Effector memory CD8-positive, alpha-beta T cell (primary cell): ENCODE measurements around the gene YIPF1.

Experiments
- ATAC-seq: fragments of 150-1000 bp; cut with Tn5 transposase; replicated peaks from 2 replicates; pipeline ENCODE4 v1.10.0; 2021; ENCODE audit warnings: mild to moderate bottlenecking, moderate library complexity
- DNase-seq, 3 experiments: peaks; one replicate each; pipeline ENCODE4 v3.0.0; 2021
- H3K27ac Mint-ChIP-seq, 2 donors: one replicate each; pipeline ENCODE4 v1.8.0; 2022; ENCODE audit warnings: mild to moderate bottlenecking in 2 of 2, mixed read lengths in 2 of 2, moderate library complexity in 2 of 2
- H3K27me3 Mint-ChIP-seq, 2 donors: one replicate each; pipeline ENCODE4 v1.8.0; 2022; ENCODE audit warnings: mixed read lengths in 2 of 2
- H3K36me3 Mint-ChIP-seq: one replicate; pipeline ENCODE4 v1.8.0; 2022; ENCODE audit warnings: mild to moderate bottlenecking, moderate library complexity, mixed read lengths; ENCODE audit not compliant: insufficient read depth
- H3K4me1 Mint-ChIP-seq, 2 donors: one replicate each; pipeline ENCODE4 v1.8.0; 2022; ENCODE audit warnings: low read depth in 2 of 2, mixed read lengths in 2 of 2
- H3K4me3 Mint-ChIP-seq, 2 donors: one replicate each; pipeline ENCODE4 v1.8.0; 2022; ENCODE audit warnings: mild to moderate bottlenecking in 2 of 2, mixed read lengths in 2 of 2, moderate library complexity in 2 of 2
- H3K9me3 Mint-ChIP-seq, 2 donors: one replicate each; pipeline ENCODE4 v1.8.0; 2022; ENCODE audit warnings: mixed read lengths in 2 of 2
- total RNA-seq, 9 experiments: gene quantifications; one replicate each; lab custom pipeline; 2026; lab: John Stamatoyannopoulos, UW

YIPF1 gene
- 6.0 to 24.6 (median 21.3) reads per million in 9 experiments for total RNA-seq

- peaks cover 29 to 30% of the 10 kb centered on the region in 2 donors for H3K4me1 Mint-ChIP-seq
- ATAC-seq (peak; percentile 97), DNase-seq (peak; percentile 75 to 78 (median 76))
- no peaks in the 10 kb centered on the region for H3K27me3 Mint-ChIP-seq
- H3K9me3 Mint-ChIP-seq: no peaks in the 10 kb centered on the region
- H3K36me3 Mint-ChIP-seq: peaks cover 4% of the 10 kb centered on the region
- H3K27ac Mint-ChIP-seq: peak within 1 kb of the TSS; percentile 87 to 96
- peak within 1 kb of the TSS; percentile 95 to 100 for H3K4me3 Mint-ChIP-seq
Measured at GRCh38 chr1:53889304-53890298, at the start of gene YIPF1. TSS of gene YIPF1 (minus strand) at chr1:53889797. CDS start at chr1:53888937, 860 bp downstream.

DNA sequence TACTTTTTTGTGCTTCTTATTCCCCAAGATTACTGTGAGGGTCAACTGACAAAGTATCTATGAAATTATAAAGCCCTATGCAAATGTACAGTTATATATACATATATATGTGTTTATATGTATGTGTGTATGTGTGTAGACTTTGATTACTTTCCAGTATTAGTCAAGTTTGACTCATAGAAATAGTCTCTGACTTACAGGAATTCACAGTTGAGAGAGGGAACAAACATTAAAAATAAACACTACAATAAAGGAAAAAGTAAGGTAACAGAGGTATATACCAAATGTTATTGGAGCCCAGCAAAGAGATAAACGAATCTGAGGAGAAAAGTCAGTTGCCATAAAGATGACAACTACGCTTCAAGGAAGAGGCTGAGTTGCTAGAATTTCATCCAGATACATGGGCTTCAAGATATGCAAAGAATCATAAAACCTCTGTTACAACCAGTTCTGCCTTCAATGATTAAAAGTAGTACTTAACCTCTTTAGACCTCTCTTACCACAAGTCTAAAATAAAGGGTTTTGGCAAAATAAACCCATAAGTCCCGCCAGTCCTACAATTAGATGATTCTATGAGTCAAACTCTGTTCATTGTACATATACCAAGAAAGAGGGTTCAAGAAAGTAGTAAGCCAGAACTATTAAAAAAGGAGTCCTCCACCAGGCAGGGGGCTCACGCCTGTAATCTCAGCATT, 48.7 kb upstream of the YIPF1 start:
- H3K27ac Mint-ChIP-seq: no peak overlapping the region
- no peaks in the 10 kb centered on the region for H3K27me3 Mint-ChIP-seq
- peaks cover 30% of the 10 kb centered on the region for H3K36me3 Mint-ChIP-seq
- DNase-seq (no peak), ATAC-seq (no peak)
- peaks cover 9 to 28% of the 10 kb centered on the region in 2 donors for H3K4me1 Mint-ChIP-seq
- no peaks in the 10 kb centered on the region for H3K9me3 Mint-ChIP-seq
- no peak overlapping the region for H3K4me3 Mint-ChIP-seq

DNA sequence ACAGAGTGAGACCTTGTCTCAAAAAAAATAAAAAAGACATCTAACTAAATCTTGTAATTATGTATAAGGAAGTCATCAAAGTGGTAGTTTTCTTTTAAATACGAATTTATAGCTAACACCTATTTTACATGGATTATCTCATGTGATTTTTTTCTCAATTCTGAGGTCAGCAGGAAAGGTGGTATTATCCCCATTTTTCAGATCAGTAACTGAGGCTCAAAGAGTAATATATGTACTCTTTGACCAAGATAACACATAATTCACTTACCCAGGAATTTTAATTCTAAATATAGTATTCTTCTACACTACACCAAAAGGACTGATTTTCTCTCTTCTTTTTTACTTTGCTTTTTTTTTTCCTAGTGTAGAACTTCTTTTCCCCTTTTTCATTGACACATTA, 46.8 kb upstream of the YIPF1 start:
- Mint-ChIP-seq H3K4me1 (peaks cover 2 to 18% of the 10 kb centered on the region in 2 donors), H3K27ac (peak overlapping the region in 1 of 2 donors; percentile 20), H3K9me3 (no peaks in the 10 kb centered on the region), H3K4me3 (no peak overlapping the region), H3K27me3 (no peaks in the 10 kb centered on the region), H3K36me3 (peaks cover 30% of the 10 kb centered on the region)
- ATAC-seq: no peak
- DNase-seq: no peak

DNA sequence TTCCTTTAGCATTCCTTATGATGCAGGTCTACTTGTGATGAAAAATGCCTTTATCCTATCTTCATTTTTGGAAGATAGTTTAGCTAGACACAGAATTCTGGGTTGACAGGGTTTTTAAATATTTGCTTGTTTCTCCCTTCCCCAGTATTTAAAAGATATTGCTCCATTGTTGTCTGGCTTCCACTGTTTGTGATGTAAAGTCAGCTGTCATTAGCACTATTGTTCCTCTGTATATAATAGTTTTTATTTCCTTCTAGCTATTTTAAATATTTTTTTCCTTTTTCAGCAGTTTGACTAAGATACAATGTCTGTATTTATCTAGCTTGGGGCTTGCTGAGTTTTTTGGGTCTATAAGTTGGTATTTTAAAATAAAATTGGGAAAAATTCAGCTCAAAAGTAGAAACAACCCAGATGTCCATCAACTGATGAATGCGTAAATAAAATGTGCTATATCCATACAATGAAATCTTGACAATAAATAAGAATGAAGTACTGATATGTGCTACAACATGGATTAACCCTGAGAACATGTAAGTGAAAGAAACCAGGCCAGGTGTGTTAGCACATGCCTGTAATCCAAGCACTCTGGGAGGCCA, 44.7 kb upstream of the YIPF1 start:
- no peak for DNase-seq
- Mint-ChIP-seq H3K27ac (no peak overlapping the region), H3K36me3 (peaks cover 32% of the 10 kb centered on the region)

DNA sequence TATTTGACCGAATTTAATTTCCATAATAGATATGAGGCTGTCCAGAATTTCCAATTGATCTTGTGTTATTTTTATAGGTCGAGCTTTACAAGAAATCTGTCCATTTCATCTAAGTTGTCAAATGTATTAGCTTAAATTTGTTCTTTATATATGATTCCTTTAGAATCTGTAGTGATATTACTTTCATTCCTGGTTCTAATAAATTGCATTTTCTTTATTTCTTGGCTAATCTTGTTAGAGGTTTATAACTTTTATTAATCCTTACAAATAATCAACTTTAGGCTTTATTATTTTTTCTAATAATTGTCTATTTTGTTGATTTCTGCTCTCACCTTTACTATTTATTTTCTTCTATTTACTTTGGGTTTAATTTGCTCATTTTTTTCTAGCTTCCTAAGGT, 41.9 kb upstream of the YIPF1 start:
- no peaks in the 10 kb centered on the region for H3K27me3 Mint-ChIP-seq
- no peak overlapping the region for H3K27ac Mint-ChIP-seq
- H3K9me3 Mint-ChIP-seq: no peaks in the 10 kb centered on the region
- ATAC-seq: no peak
- no peak overlapping the region for H3K4me3 Mint-ChIP-seq
- peaks cover 27% of the 10 kb centered on the region for H3K36me3 Mint-ChIP-seq
- H3K4me1 Mint-ChIP-seq: peaks cover 3 to 7% of the 10 kb centered on the region in 2 donors
- no peak for DNase-seq

More for the DNA sequence above, 44.7 kb upstream of the YIPF1 start:
- Mint-ChIP-seq H3K27me3 (no peaks in the 10 kb centered on the region), H3K9me3 (no peaks in the 10 kb centered on the region), H3K4me3 (no peak overlapping the region), H3K4me1 (peaks cover 0 to 9% of the 10 kb centered on the region in 2 donors)
- ATAC-seq: no peak

- H3K9me3 Mint-ChIP-seq: no peaks in the 10 kb centered on the region
- H3K4me3 Mint-ChIP-seq: no peak overlapping the region
- H3K27ac Mint-ChIP-seq: no peak overlapping the region
- ATAC-seq (no peak), DNase-seq (no peak)
- H3K4me1 Mint-ChIP-seq: peaks cover 3 to 7% of the 10 kb centered on the region in 2 donors
- peaks cover 29% of the 10 kb centered on the region for H3K36me3 Mint-ChIP-seq
- H3K27me3 Mint-ChIP-seq: no peaks in the 10 kb centered on the region
Measured at GRCh38 chr1:53930932-53931331, 41.3 kb upstream of the YIPF1 start.

DNA sequence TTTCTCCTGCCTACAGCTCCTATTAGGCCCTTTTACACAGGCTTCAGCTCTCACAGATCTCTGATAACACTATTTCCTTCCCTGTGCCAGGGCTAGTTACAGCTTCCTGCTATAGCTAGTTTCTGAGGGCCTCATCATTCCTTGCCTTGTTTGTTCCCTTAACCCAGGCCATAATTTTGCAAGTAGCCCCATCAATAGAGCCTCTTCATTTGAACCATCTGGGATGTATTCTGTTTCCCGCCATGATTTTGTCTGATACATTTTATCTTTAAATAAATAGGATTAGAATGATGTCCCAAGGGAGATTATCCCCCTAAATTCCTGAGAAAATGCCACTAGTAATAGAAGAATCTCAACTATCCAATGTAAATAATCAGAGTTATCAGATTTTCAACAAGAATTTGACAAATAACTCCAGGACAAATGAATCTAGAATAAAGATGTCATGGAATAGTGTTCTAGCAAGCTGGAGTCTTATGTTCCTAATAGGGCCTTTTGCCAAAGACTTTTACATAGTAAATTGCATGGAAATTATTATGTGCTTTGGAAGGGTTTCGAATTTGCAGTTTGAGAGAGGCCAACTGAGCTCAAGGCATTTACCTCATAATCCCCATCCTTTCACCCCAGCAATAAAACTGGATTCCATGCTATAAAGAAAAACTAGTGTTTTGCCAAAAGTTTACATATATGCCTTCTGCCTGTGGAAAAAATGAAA, 39.8 kb upstream of the YIPF1 start:
- H3K4me1 Mint-ChIP-seq: peaks cover 3 to 7% of the 10 kb centered on the region in 2 donors
- DNase-seq (no peak), ATAC-seq (no peak)
- no peaks in the 10 kb centered on the region for H3K27me3 Mint-ChIP-seq
- H3K9me3 Mint-ChIP-seq: no peaks in the 10 kb centered on the region
- peaks cover 38% of the 10 kb centered on the region for H3K36me3 Mint-ChIP-seq
- no peak overlapping the region for H3K4me3 Mint-ChIP-seq
- H3K27ac Mint-ChIP-seq: peak overlapping the region; percentile 76 to 81

DNA sequence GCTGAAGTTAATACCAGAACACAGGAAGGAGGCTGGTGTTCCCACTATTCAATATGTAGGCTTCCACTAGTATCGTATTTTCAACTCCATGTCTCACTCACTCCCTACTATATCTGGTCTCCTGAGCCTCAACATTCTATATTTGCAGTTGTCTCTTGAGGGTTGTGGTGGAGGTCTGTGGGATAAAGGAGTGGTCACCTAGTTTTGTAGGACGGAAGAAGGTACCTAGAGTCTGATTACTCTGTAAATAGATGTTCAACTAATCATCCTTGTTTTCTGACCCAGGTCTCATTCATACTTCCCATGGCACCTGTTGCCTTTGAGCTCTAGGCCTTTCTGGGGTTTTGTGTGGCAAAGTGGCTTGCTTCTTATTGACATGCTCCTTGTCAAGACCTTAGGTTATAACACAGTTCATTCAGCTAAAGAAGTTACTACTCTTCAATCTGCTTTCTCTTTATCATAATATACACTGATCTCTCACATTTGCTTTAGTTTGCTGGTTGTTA, 37.8 kb upstream of the YIPF1 start:
- H3K27me3 Mint-ChIP-seq: no peaks in the 10 kb centered on the region
- peaks cover 53% of the 10 kb centered on the region for H3K36me3 Mint-ChIP-seq
- H3K9me3 Mint-ChIP-seq: no peaks in the 10 kb centered on the region
- peaks cover 3 to 7% of the 10 kb centered on the region in 2 donors for H3K4me1 Mint-ChIP-seq
- H3K4me3 Mint-ChIP-seq: no peak overlapping the region
- ATAC-seq (no peak), DNase-seq (no peak)
- peak overlapping the region in 1 of 2 donors; percentile 29 for H3K27ac Mint-ChIP-seq

GRCh38 chr1:53919675-53920066, 30.1 kb upstream of the YIPF1 start:
- no peaks in the 10 kb centered on the region for H3K9me3 Mint-ChIP-seq
- DNase-seq: no peak
- ATAC-seq: no peak
- H3K27me3 Mint-ChIP-seq: no peaks in the 10 kb centered on the region
- peaks cover 37% of the 10 kb centered on the region for H3K36me3 Mint-ChIP-seq
- H3K27ac Mint-ChIP-seq: peak overlapping the region; percentile 75
- peaks cover 3 to 21% of the 10 kb centered on the region in 2 donors for H3K4me1 Mint-ChIP-seq
- no peak overlapping the region for H3K4me3 Mint-ChIP-seq

- no peaks in the 10 kb centered on the region for H3K9me3 Mint-ChIP-seq
- peak overlapping the region in 1 of 2 donors; percentile 80 for H3K27ac Mint-ChIP-seq
- H3K27me3 Mint-ChIP-seq: no peaks in the 10 kb centered on the region
Measured at GRCh38 chr1:53918343-53918742, 28.7 kb upstream of the YIPF1 start.

GRCh38 chr1:53913352-53914033, 23.9 kb upstream of the YIPF1 start:
- Mint-ChIP-seq H3K4me1 (peaks cover 0 to 3% of the 10 kb centered on the region in 2 donors), H3K4me3 (no peak overlapping the region), H3K9me3 (no peaks in the 10 kb centered on the region), H3K27me3 (no peaks in the 10 kb centered on the region), H3K27ac (peak overlapping the region; percentile 31 to 57), H3K36me3 (no peaks in the 10 kb centered on the region)
- ATAC-seq: no peak
- DNase-seq: no peak

More at GRCh38 chr1:53918343-53918742, 28.7 kb upstream of the YIPF1 start:
- DNase-seq (no peak), ATAC-seq (no peak)
- no peak overlapping the region for H3K4me3 Mint-ChIP-seq
- H3K36me3 Mint-ChIP-seq: peaks cover 24% of the 10 kb centered on the region
- H3K4me1 Mint-ChIP-seq: peaks cover 3 to 21% of the 10 kb centered on the region in 2 donors

DNA sequence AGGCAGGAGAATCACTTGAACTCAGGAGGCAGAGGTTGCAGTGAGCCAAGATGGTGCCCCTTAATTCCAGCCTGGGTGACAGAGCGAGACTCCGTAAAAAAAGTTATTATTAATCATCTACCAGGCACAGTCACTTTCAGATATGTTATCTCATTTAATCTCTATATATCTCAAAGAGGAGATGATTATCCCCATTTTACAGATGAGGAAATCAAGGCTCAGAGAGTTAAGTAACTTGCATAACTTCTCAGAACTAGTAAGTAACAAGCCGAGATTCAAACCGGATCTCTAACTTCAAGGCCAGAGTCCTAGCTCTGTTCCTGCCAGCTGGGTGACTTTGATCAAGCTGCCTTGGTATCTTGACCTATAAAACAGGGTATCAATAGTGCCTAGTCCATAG, 21.8 kb upstream of the YIPF1 start:
- no peak for DNase-seq
- Mint-ChIP-seq H3K27me3 (no peaks in the 10 kb centered on the region), H3K4me1 (no peaks in the 10 kb centered on the region), H3K27ac (no peak overlapping the region), H3K4me3 (no peak overlapping the region), H3K9me3 (no peaks in the 10 kb centered on the region), H3K36me3 (no peaks in the 10 kb centered on the region)
- ATAC-seq: no peak
